ENCODE data around the gene UQCR10.

The UQCR10 gene

GRCh38 chr22:29734838-29735237 is 32.3 kb upstream of the UQCR10 start:
- CTCF ChIA-PET, result no interaction called here
- POLR2A ChIA-PET, result no interaction called here
- TF ChIP-seq CTCF (IDR thresholded peaks at IDR 0.05; ENCODE audit: control extremely low read depth, extremely low read depth, low read depth, missing control alignments), result no peak
- DNase-seq (ENCODE audit: extremely low spot score), result no peak

GRCh38 chr22:29735416-29735815 is 31.8 kb upstream of the UQCR10 start:
- POLR2A ChIA-PET, result no interaction called here
- no peak for DNase-seq (ENCODE audit: extremely low spot score)
- CTCF ChIA-PET, result no interaction called here
- TF ChIP-seq CTCF (IDR thresholded peaks at IDR 0.05; ENCODE audit: control extremely low read depth, extremely low read depth, low read depth, missing control alignments), result no peak

- TF ChIP-seq CTCF (IDR thresholded peaks at IDR 0.05; ENCODE audit: control extremely low read depth, extremely low read depth, low read depth, missing control alignments), result no peak
- CTCF ChIA-PET, result interaction anchor here (2.3 kb wide), 1 partner anchor 268 kb away, joined by 7 read pairs; no protein-coding TSS in a partner anchor
- DNase-seq (ENCODE audit: extremely low spot score), result no peak
- POLR2A ChIA-PET, result no interaction called here
These were observed 29.7 kb upstream of the UQCR10 start for GRCh38 chr22:29737251-29738117.

- CTCF ChIA-PET, result interaction anchor here (2.3 kb wide), 1 partner anchor 267 kb away, joined by 7 read pairs; no protein-coding TSS in a partner anchor
- no peak for DNase-seq (ENCODE audit: extremely low spot score)
These were observed 28.9 kb upstream of the UQCR10 start for GRCh38 chr22:29738118-29738815.

GRCh38 chr22:29739346-29739875 is 27.8 kb upstream of the UQCR10 start:
- POLR2A ChIA-PET, result no interaction called here
- TF ChIP-seq CTCF (IDR thresholded peaks at IDR 0.05; ENCODE audit: control extremely low read depth, extremely low read depth, low read depth, missing control alignments), result no peak
- CTCF ChIA-PET, result no interaction called here
- DNase-seq (ENCODE audit: extremely low spot score), result no peak

More at GRCh38 chr22:29738118-29738815, 28.9 kb upstream of the UQCR10 start:
- POLR2A ChIA-PET, result no interaction called here
- no peak for TF ChIP-seq CTCF (IDR thresholded peaks at IDR 0.05; ENCODE audit: control extremely low read depth, extremely low read depth, low read depth, missing control alignments)

GRCh38 chr22:29740216-29740615 is 27.0 kb upstream of the UQCR10 start:
- no peak for DNase-seq (ENCODE audit: extremely low spot score)
- ChIA-PET POLR2A (no interaction called here), CTCF (no interaction called here)
- TF ChIP-seq CTCF (IDR thresholded peaks at IDR 0.05; ENCODE audit: control extremely low read depth, extremely low read depth, low read depth, missing control alignments), result no peak
